ENCODE results near the gene ARHGEF19.
"Not testable (repeated sequence)": the region's sequence is repeated elsewhere in the genome, so short reads cannot be mapped to it uniquely, and the experiment has no call there.

The ARHGEF19 gene

GRCh38 chr1:16212251-16212961 lies at the start of gene ARHGEF19:
Gene ARHGEF19 (minus strand): TSS chr1:16212652. CDS start chr1:16209054, 3,598 bp downstream.
- no peak for DNase-seq

GRCh38 chr1:16262067-16262466 lies 49.6 kb upstream of the ARHGEF19 start:
- DNase-seq: no peak

GRCh38 chr1:16260814-16261213 lies 48.4 kb upstream of the ARHGEF19 start:
- DNase-seq: no peak

GRCh38 chr1:16258591-16259135 lies 46.2 kb upstream of the ARHGEF19 start:
- no peak for DNase-seq

- no peak for DNase-seq
Observed at GRCh38 chr1:16257968-16258367, 45.5 kb upstream of the ARHGEF19 start.

- DNase-seq: not testable (repeated sequence)
Observed at GRCh38 chr1:16257556-16257955, 45.1 kb upstream of the ARHGEF19 start.

- DNase-seq: no peak
Observed at GRCh38 chr1:16256478-16256877, 44.0 kb upstream of the ARHGEF19 start.

GRCh38 chr1:16254263-16254928 lies 41.9 kb upstream of the ARHGEF19 start:
- DNase-seq: no peak

GRCh38 chr1:16253332-16253922 lies 41.0 kb upstream of the ARHGEF19 start:
- DNase-seq: no peak

- DNase-seq: no peak
Observed at GRCh38 chr1:16252912-16253311, 40.5 kb upstream of the ARHGEF19 start.

- no peak for DNase-seq
Observed at GRCh38 chr1:16251381-16251780, 38.9 kb upstream of the ARHGEF19 start.

GRCh38 chr1:16250524-16251251 lies 38.2 kb upstream of the ARHGEF19 start:
- DNase-seq: no peak

GRCh38 chr1:16249596-16250241 lies 37.3 kb upstream of the ARHGEF19 start:
- no peak for DNase-seq

GRCh38 chr1:16248603-16249516 lies 36.4 kb upstream of the ARHGEF19 start:
- DNase-seq: no peak

GRCh38 chr1:16248007-16248436 lies 35.6 kb upstream of the ARHGEF19 start:
- DNase-seq: no peak

GRCh38 chr1:16247441-16247840 lies 35.0 kb upstream of the ARHGEF19 start:
- DNase-seq: no peak

GRCh38 chr1:16246961-16247360 lies 34.5 kb upstream of the ARHGEF19 start:
- no peak for DNase-seq

- not testable (repeated sequence) for DNase-seq
Observed at GRCh38 chr1:16246239-16246638, 33.8 kb upstream of the ARHGEF19 start.

GRCh38 chr1:16245476-16246196 lies 33.2 kb upstream of the ARHGEF19 start:
- no peak for DNase-seq

- no peak for DNase-seq
Observed at GRCh38 chr1:16244650-16245285, 32.3 kb upstream of the ARHGEF19 start.

Measured in stimulated activated CD4-positive, alpha-beta T cell treated with anti-CD3 and anti-CD28 coated beads, Interleukin-1b, Interleukin-23, amount 100 ng/mL, for 48 hours (primary cell).